ENCODE measurements around the gene CNRIP1. TPM values are rescaled to one million over a fixed set of nuclear protein-coding genes. Genes with fewer than 3 reads are reported as not detected.

The CNRIP1 gene
- total and polyA plus RNA-seq, 10 donors = 7.8 to 26.7 (median 19.1) TPM

GRCh38 chr2:68318914-68319397 lies 793 bp downstream of the CNRIP1 start:
- peak overlapping the region; percentile 69 to 94 (median 92) for H3K27ac ChIP-seq
- H3K4me3 ChIP-seq = peak overlapping the region; percentile 56 to 86 (median 66)
- no peaks in the 10 kb centered on the region for H3K36me3 ChIP-seq
- H3K9me3 ChIP-seq = peaks cover 0 to 8% (median 2%) of the 10 kb centered on the region in 8 donors
- peak; percentile 78 for DNase-seq
- TF ChIP-seq CTCF (IDR thresholded peaks at IDR 0.05 in 8 of 11, conservative IDR thresholded peaks at IDR 0.05 in 3 of 11) = no peak
- TF ChIP-seq POLR2AphosphoS5 (IDR thresholded peaks at IDR 0.05) = no peak
- TF ChIP-seq POLR2A (IDR thresholded peaks at IDR 0.05) = no peak
- H3K4me1 ChIP-seq = peaks cover 8 to 46% (median 28%) of the 10 kb centered on the region in 6 donors
- 4 to 9% (median 6%) methylated on average over 17 to 27 of the region's 27 CpGs for WGBS, 5 donors
- intact Hi-C loops (cut with DNase I; ENCODE audit: low total_unique reads) = no loop called here
- H3K27me3 ChIP-seq (replicated peaks in 1 of 7) = peaks cover 0 to 36% (median 12%) of the 10 kb centered on the region in 7 donors

GRCh38 chr2:68317971-68318913 lies 1.5 kb downstream of the CNRIP1 start:
- H3K36me3 ChIP-seq = no peaks in the 10 kb centered on the region
- intact Hi-C loops (cut with DNase I; ENCODE audit: low total_unique reads) = no loop called here
- no peak for TF ChIP-seq POLR2AphosphoS5 (IDR thresholded peaks at IDR 0.05)
- TF ChIP-seq POLR2A (IDR thresholded peaks at IDR 0.05) = no peak
- no peak for TF ChIP-seq CTCF (IDR thresholded peaks at IDR 0.05 in 8 of 11, conservative IDR thresholded peaks at IDR 0.05 in 3 of 11)
- H3K27me3 ChIP-seq (replicated peaks in 1 of 7) = peaks cover 0 to 36% (median 12%) of the 10 kb centered on the region in 7 donors
- H3K4me1 ChIP-seq = peaks cover 8 to 46% (median 28%) of the 10 kb centered on the region in 6 donors
- H3K27ac ChIP-seq = peak overlapping the region; percentile 69 to 94 (median 92)
- WGBS, 5 donors = 46 to 66% (median 53%) methylated on average over 27 of the region's 27 CpGs
- H3K4me3 ChIP-seq = peak overlapping the region; percentile 56 to 86 (median 66)
- DNase-seq = no peak
- peaks cover 0 to 11% (median 2%) of the 10 kb centered on the region in 8 donors for H3K9me3 ChIP-seq

GRCh38 chr2:68316111-68316510 lies 3.6 kb downstream of the CNRIP1 start:
- H3K27me3 ChIP-seq (replicated peaks in 1 of 7) = peaks cover 0 to 31% (median 12%) of the 10 kb centered on the region in 7 donors
- intact Hi-C loops (cut with DNase I; ENCODE audit: low total_unique reads) = no loop called here
- peaks cover 8 to 46% (median 28%) of the 10 kb centered on the region in 6 donors for H3K4me1 ChIP-seq
- TF ChIP-seq CTCF (IDR thresholded peaks at IDR 0.05 in 8 of 11, conservative IDR thresholded peaks at IDR 0.05 in 3 of 11) (no peak), POLR2A (IDR thresholded peaks at IDR 0.05) (no peak), POLR2AphosphoS5 (IDR thresholded peaks at IDR 0.05) (no peak)
- H3K4me3 ChIP-seq = no peak overlapping the region
- peaks cover 0 to 11% (median 2%) of the 10 kb centered on the region in 8 donors for H3K9me3 ChIP-seq
- no peaks in the 10 kb centered on the region for H3K36me3 ChIP-seq
- WGBS, 5 donors = 44 to 70% (median 52%) methylated on average over 2 of the region's 2 CpGs
- DNase-seq = no peak
- H3K27ac ChIP-seq = no peak overlapping the region

- Histone ChIP-seq H3K27ac (no peak overlapping the region), H3K9me3 (peaks cover 0 to 11% (median 2%) of the 10 kb centered on the region in 8 donors), H3K27me3 (replicated peaks in 1 of 7) (no peaks in the 10 kb centered on the region), H3K36me3 (no peaks in the 10 kb centered on the region), H3K4me3 (no peak overlapping the region), H3K4me1 (peaks cover 0 to 4% (median under 1%) of the 10 kb centered on the region in 6 donors)
- no peak for TF ChIP-seq CTCF (IDR thresholded peaks at IDR 0.05 in 8 of 11, conservative IDR thresholded peaks at IDR 0.05 in 3 of 11)
- no peak for TF ChIP-seq POLR2AphosphoS5 (IDR thresholded peaks at IDR 0.05)
- no peak for TF ChIP-seq POLR2A (IDR thresholded peaks at IDR 0.05)
- no peak for DNase-seq
- intact Hi-C loops (cut with DNase I; ENCODE audit: low total_unique reads) = no loop called here
Measured at GRCh38 chr2:68311033-68311432, 8.7 kb downstream of the CNRIP1 start.

Data from spleen (tissue), 11 donors.